ENCODE data around the gene STK32C. TPM values are rescaled to one million over a fixed set of nuclear protein-coding genes. Genes with fewer than 3 reads are reported as not detected.

The STK32C gene
- total and polyA plus RNA-seq, 2 of the 4 experiments (the other 2 are of a cell fraction), result 5.0 to 8.3 TPM

- no peak overlapping the region for H3K56ac ChIP-seq (ENCODE audit: extremely low read depth, insufficient read depth, low read length)
- H2BK15ac ChIP-seq (ENCODE audit: low read depth, low read length), result no peak overlapping the region
- H3K4me3 ChIP-seq (ENCODE audit: insufficient read depth, low read depth, low read length), result peak overlapping the region; percentile 20; the same call in 1 of the 2 replicates
- 73% methylated on average over 7 of the region's 38 CpGs; no CpG with 5 or more reads in 1 of the 2 experiments for WGBS, 2 experiments (ENCODE audit: extremely low coverage in 2 of 2, insufficient read length in 1 of 2)
- H3K36me3 ChIP-seq (ENCODE audit: control insufficient read depth, insufficient read depth, low read length), result no peaks in the 10 kb centered on the region
- no peaks in the 10 kb centered on the region for H3K9me3 ChIP-seq (ENCODE audit: control insufficient read depth, insufficient read depth, low read length)
- ATAC-seq (ENCODE audit: low read depth), result peak; percentile 75
- dilution Hi-C loops (cut with HindIII; ENCODE audit: low sequenced_read_pairs, unreplicated experiment), result loop anchor here (25.0 kb wide), 1 partner anchor 89 kb away; the partner anchor contains the start of gene LRRC27
- H3K23ac ChIP-seq (ENCODE audit: low read depth, low read length), result no peak overlapping the region
- BruUV-seq (replicated peaks), result no TSS peak
- H2BK120ac ChIP-seq (ENCODE audit: low read depth, low read length), result no peak overlapping the region
- no peak overlapping the region for H3K4me2 ChIP-seq (ENCODE audit: low read depth, low read length)
- no peak overlapping the region for H3K9ac ChIP-seq (ENCODE audit: low read depth, low read length)
- no peaks in the 10 kb centered on the region for H3K9me1 ChIP-seq (ENCODE audit: insufficient read depth, low read length)
- H2BK5ac ChIP-seq (ENCODE audit: low read depth, low read length, poor library complexity, severe bottlenecking), result no peak overlapping the region
- H2AK9ac ChIP-seq (replicated peaks; ENCODE audit: low read depth, low read length, poor library complexity), result no peak overlapping the region
- no peak overlapping the region for H4K91ac ChIP-seq (ENCODE audit: insufficient read depth, low read depth, low read length)
- no peak overlapping the region for H2BK20ac ChIP-seq (ENCODE audit: low read depth, low read length)
- no peak overlapping the region for H4K5ac ChIP-seq (ENCODE audit: low read depth, low read length)
- intact Hi-C loops (cut with micrococcal nuclease), result no loop called here
- ChIA-PET POLR2A (ENCODE audit: unreplicated experiment) (no interaction called here), CTCF (no interaction called here)
- TF ChIP-seq MAZ (IDR thresholded peaks at IDR 0.05; ENCODE audit: borderline replicate concordance, low read depth, low read length), result no peak
- no peak for TF ChIP-seq USF2 (IDR thresholded peaks at IDR 0.05; ENCODE audit: low read depth, low read length)
- TF ChIP-seq NFE2L2 (IDR thresholded peaks at IDR 0.05; ENCODE audit: low read depth, low read length), result no peak
- no peak for TF ChIP-seq SMC3 (IDR thresholded peaks at IDR 0.05; ENCODE audit: low read depth, low read length)
- TF ChIP-seq CEBPB (IDR thresholded peaks at IDR 0.05; ENCODE audit: low read depth, low read length), result no peak
- TF ChIP-seq FOS (IDR thresholded peaks at IDR 0.05; ENCODE audit: low read depth, low read length), result no peak
- TF ChIP-seq RFX5 (IDR thresholded peaks at IDR 0.05; ENCODE audit: low read depth, low read length), result no peak
- no peak for TF ChIP-seq POLR2A (IDR thresholded peaks at IDR 0.05; ENCODE audit: low read depth, low read length)
- no peak for TF ChIP-seq MAFK (IDR thresholded peaks at IDR 0.05; ENCODE audit: low read depth, low read length)
- TF ChIP-seq CHD1 (IDR thresholded peaks at IDR 0.05; ENCODE audit: low read depth, low read length), result no peak
- no peak overlapping the region for H3K27ac ChIP-seq (ENCODE audit: insufficient read depth, low read length)
- no peaks in the 10 kb centered on the region for H4K20me1 ChIP-seq (ENCODE audit: insufficient read depth, low read length)
- H2AFZ ChIP-seq (replicated peaks; ENCODE audit: low read length, poor library complexity), result peak overlapping the region; percentile 71
- in situ Hi-C loops (cut with MboI; ENCODE audit: low sequenced_read_pairs), result no loop called here
- no peak overlapping the region for H4K8ac ChIP-seq (ENCODE audit: low read depth in 2 of 2, low read length in 2 of 2)
- H2AK5ac ChIP-seq (ENCODE audit: low read depth, low read length), result no peak overlapping the region
- no peaks in the 10 kb centered on the region for H3K4me1 ChIP-seq (ENCODE audit: control insufficient read depth, insufficient read depth, low read length)
- H3K79me1 ChIP-seq (ENCODE audit: low read depth in 1 of 2, low read length in 2 of 2), result no peaks in the 10 kb centered on the region
- no peak overlapping the region for H3K14ac ChIP-seq (replicated peaks; ENCODE audit: low read depth, low read length)
- no peaks in the 10 kb centered on the region; the same call in 1 of the 2 replicates for H3K27me3 ChIP-seq (ENCODE audit: control insufficient read depth, insufficient read depth, low read length)
- no peak overlapping the region for H3K4ac ChIP-seq (ENCODE audit: low read depth, low read length)
- H3K18ac ChIP-seq (ENCODE audit: low read depth, low read length), result no peak overlapping the region
- DNase-seq, result no peak
These were observed 59.1 kb downstream of the STK32C start for GRCh38 chr10:132248455-132249225.
